HG02763 (cell line): ENCODE data around the gene GNAQ.
"Not testable (repeated sequence)": the region's sequence is repeated elsewhere in the genome, so short reads cannot be mapped to it uniquely, and the experiment has no call there.

Experiments
- ATAC-seq: cut with Tn5 transposase; IDR thresholded peaks from one replicate; pipeline ENCODE4 v1.9.1; 2021; ENCODE audit warnings: mild to moderate bottlenecking, moderate library complexity; ENCODE audit not compliant: unreplicated experiment

The GNAQ gene

GRCh38 chr9:77882294-77882693 is 149.3 kb downstream of the GNAQ start:
- ATAC-seq = no peak

DNA sequence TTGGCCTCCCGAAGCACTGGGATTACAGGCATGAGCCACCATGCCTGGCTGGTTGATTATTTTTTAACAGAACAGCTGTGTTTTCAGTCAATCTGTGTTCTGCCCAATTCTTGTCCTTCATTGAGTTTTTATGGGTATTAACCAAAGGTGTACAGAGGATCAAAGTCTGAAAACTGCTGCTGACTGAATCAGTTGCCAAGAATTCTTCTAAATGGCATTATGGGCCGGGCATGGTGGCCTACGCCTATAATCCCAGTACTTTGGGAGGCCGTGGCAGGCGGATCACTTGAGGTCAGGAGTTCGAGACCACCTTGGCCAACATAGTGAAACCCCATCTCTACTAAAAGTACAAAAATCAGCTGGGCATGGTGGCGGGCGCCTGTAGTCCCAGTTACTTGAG is 150.0 kb downstream of the GNAQ start:
- ATAC-seq = not testable (repeated sequence)

DNA sequence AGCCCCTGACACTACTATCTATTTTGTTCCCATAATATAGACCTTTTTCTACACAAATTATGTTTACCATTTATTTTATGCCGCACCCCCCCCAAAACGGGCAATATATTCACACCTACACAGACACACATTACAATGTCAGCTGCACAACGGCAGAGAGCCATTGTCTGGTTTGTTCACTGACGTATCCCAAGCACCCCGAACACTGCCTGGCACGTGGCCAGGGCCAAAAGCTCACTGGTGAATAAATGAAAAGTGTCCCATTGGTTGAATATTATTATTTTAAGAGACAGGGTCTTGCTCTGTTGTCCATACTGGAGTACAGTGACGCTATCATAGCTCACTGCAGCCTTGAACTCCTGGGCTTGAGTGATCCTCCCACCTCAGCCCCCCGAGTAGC is 150.5 kb downstream of the GNAQ start:
- no peak for ATAC-seq

- no peak for ATAC-seq
These were observed 152.1 kb downstream of the GNAQ start for GRCh38 chr9:77879437-77879943.

DNA sequence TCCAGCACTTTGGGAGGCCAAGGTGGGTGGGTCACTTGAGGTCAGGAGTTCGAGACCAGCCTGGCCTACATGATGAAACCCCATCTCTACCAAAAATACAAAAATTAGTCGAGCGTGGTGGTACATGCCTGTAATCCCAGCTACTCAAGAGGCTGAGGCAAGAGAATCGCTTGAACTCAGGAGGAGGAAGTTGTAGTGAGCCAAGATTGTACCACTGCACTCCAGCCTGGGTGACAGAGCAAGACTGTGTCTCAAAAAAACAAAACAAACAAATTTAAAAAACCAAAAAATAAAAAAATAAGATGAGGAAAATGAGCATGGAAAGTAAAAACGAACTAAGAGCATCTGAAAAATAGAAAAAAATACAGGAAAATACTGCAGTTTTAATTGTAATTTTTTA is 152.8 kb downstream of the GNAQ start:
- ATAC-seq = not testable (repeated sequence)

- no peak for ATAC-seq
These were observed 153.6 kb downstream of the GNAQ start for GRCh38 chr9:77877976-77878375.

DNA sequence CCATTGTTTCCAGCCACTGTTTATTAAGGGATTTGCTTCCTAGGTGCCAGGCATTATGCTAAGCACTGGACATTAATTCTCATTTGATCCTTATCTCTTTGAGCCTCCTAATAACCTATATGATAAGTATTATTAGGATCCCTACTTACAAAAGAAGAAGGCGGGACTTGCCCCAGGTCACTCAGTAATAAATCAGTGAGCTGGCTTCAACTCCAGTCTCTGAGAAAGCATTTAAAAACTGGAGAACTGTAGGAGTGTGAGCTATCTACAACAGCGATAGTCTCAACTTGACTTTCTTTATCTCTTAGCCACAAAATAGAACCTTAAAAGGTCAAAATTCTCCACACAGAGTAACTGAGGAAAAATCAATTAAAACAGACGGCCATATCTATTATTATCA is 155.0 kb downstream of the GNAQ start:
- ATAC-seq = no peak

DNA sequence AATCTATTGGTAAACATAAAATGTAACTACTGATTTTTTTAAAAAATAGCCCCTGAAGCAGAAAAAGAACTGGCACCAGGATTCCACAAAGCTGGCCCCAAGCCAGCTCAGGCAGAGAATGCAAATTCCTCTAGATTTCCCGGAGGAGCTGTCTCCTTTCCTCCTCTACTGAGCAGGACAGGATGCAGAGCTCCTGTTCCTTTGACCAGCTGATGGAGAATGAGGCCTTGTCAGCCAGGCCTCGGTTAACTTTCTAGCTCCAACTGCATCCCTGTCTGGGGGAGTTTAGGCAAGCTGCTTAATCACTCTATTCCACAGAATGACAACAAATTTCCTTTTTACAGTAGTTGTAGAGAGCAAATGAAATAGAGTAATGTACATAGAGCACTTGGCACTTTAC is 155.5 kb downstream of the GNAQ start:
- no peak for ATAC-seq

DNA sequence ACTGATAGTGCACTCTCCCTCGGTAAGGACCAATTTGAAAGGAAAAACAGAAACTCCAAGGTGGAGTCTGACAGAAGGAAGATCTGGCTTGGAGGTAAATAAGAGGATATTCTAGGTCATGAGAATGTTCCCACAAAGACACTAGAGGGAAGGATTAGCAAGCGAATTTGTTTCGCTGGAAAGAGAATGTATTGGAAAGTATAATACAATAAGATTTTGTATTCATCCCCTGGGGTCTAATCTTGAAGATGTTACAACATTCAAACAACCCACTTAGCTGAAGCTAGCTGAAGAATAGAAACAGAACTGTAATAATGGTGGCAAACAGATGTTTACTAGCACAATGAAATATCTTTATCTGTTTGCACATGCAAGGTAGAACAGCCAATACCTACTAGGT is 158.7 kb downstream of the GNAQ start:
- ATAC-seq = no peak

- ATAC-seq = no peak
These were observed 159.4 kb downstream of the GNAQ start for GRCh38 chr9:77872177-77872576.

DNA sequence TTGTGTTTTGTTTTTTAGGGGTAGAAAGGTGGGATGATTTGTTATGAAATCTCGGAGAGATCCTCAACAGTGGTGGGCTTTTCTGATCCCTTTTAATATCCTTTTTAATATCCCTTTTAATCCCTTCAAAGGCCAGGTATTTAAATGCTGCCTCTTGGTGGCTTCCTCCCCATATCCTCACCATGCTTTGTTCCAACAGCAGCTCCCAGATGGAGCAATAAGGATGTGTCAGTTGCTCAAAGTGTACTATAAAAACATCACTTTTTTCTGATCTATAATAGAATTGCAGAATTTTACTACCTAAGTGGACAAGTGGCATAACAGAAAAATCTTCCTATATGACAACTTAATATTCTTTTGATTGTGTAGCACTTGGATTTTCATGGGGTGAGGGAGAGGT is 160.1 kb downstream of the GNAQ start:
- no peak for ATAC-seq

GRCh38 chr9:77866878-77867277 is 164.7 kb downstream of the GNAQ start:
- ATAC-seq = no peak

- no peak for ATAC-seq
These were observed 166.1 kb downstream of the GNAQ start for GRCh38 chr9:77865385-77866047.

DNA sequence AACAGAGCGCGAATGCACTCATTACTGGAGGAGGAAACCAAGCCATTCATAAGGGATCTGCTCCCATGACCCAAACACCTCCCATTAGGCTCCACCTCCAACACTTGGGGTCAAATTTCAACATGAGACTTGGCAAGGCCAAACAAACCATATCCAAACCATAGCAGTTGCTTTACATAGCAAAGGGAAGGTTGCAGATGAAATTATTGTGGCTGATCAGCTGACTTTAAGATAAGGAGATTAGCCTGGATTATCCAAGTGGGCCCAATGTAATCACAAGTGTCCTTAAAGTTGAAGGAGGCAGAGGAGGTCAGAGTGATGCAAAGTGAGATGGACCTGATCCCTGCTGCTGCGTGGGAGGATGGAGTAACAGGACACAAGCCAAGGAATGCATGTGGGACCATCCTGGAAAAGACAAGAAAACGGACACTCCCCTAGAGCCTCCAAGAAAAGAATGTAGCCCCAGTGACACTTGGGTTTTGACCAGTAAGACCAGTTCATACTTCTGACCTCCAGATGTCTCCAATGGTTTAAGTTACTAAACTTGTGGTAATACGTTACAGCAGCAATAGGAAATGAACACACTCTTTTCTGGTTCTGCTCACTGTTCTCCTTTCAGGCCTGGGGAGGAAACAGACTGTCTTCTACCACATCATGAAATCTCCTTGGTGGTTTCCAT is 167.3 kb downstream of the GNAQ start:
- ATAC-seq = no peak

DNA sequence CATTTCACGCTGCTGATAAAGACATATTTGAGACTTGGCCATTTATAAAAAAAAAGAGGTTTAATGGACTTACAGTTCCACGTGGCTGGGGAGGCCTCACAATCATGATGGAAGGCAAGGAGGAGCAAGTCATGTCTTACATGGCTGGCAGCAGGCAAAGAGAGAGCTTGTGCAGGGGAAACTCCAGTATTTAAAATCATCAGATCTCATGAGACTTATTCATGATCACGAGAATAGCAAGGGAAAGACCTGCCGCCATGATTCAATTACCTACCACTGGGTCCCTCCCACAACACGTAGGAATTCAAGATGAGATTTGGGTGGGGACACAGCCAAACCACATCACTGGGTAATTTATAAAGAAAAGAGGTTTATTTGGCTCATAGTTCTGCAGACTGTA is 168.0 kb downstream of the GNAQ start:
- not testable (repeated sequence) for ATAC-seq

GRCh38 chr9:77860953-77861352 is 170.7 kb downstream of the GNAQ start:
- not testable (repeated sequence) for ATAC-seq

- ATAC-seq = no peak
These were observed 173.9 kb downstream of the GNAQ start for GRCh38 chr9:77857513-77858259.

- ATAC-seq = no peak
These were observed 175.0 kb downstream of the GNAQ start for GRCh38 chr9:77856615-77857014.

GRCh38 chr9:77854916-77855311 is 176.7 kb downstream of the GNAQ start:
- ATAC-seq = no peak

GRCh38 chr9:77854258-77854915 is 177.2 kb downstream of the GNAQ start:
- no peak for ATAC-seq

GRCh38 chr9:77853716-77854115 is 177.9 kb downstream of the GNAQ start:
- ATAC-seq = no peak
